Measurements from ENCODE around the gene GDE1.

GDE1 gene

GRCh38 chr16:19486051-19486450 lies 35.8 kb downstream of the GDE1 start:
- DNase-seq (ENCODE audit: low read depth in 3 of 3) = no peak

GRCh38 chr16:19485611-19486010 lies 36.3 kb downstream of the GDE1 start:
- no peak for DNase-seq (ENCODE audit: low read depth in 3 of 3)

- no peak for DNase-seq (ENCODE audit: low read depth in 3 of 3)
Observed at GRCh38 chr16:19484096-19484495, 37.8 kb downstream of the GDE1 start.

GRCh38 chr16:19482291-19482690 lies 39.6 kb downstream of the GDE1 start:
- DNase-seq (ENCODE audit: low read depth in 3 of 3) = no peak

- DNase-seq (ENCODE audit: low read depth in 3 of 3) = no peak
Observed at GRCh38 chr16:19481769-19482168, 40.1 kb downstream of the GDE1 start.

- DNase-seq (ENCODE audit: low read depth in 3 of 3) = no peak
Observed at GRCh38 chr16:19481296-19481695, 40.6 kb downstream of the GDE1 start.

GRCh38 chr16:19479302-19479721 lies 42.6 kb downstream of the GDE1 start:
- DNase-seq (ENCODE audit: low read depth in 3 of 3) = no peak

GRCh38 chr16:19478505-19478904 lies 43.4 kb downstream of the GDE1 start:
- no peak for DNase-seq (ENCODE audit: low read depth in 3 of 3)

GRCh38 chr16:19474617-19475016 lies 47.3 kb downstream of the GDE1 start:
- no peak for DNase-seq (ENCODE audit: low read depth in 3 of 3)

GRCh38 chr16:19472482-19472881 lies 49.4 kb downstream of the GDE1 start:
- no peak for DNase-seq (ENCODE audit: low read depth in 3 of 3)

GRCh38 chr16:19468300-19468699 lies 53.6 kb downstream of the GDE1 start:
- DNase-seq (ENCODE audit: low read depth in 3 of 3) = no peak

GRCh38 chr16:19463468-19464315 lies 58.2 kb downstream of the GDE1 start:
- DNase-seq (ENCODE audit: low read depth in 3 of 3) = no peak

- no peak for DNase-seq (ENCODE audit: low read depth in 3 of 3)
Observed at GRCh38 chr16:19460397-19460796, 61.5 kb downstream of the GDE1 start.

GRCh38 chr16:19458722-19459379 lies 63.0 kb downstream of the GDE1 start:
- DNase-seq (ENCODE audit: low read depth in 3 of 3) = no peak
